NT2/D1 (cell line): ENCODE data around the gene PLEKHA7.

ENCODE experiments used
- SUZ12 ChIP-seq: IDR thresholded peaks from 2 replicates; pipeline ENCODE4 v1.6.1; 2011; ENCODE audit not compliant: insufficient read length, insufficient read depth; ENCODE audit errors: extremely low read depth
- YY1 ChIP-seq: IDR thresholded peaks from 2 replicates; pipeline ENCODE4 v1.6.1; 2011; ENCODE audit not compliant: insufficient read length, insufficient read depth

- TF ChIP-seq YY1 (no peak), SUZ12 (no peak)
These were observed 206.9 kb downstream of the PLEKHA7 start for GRCh38 chr11:16807306-16807705.
